GM12872 (cell line): Measurements from ENCODE around the gene DCAF4.

Source experiments
- CTCF ChIP-seq: IDR thresholded peaks from 3 replicates; pipeline ENCODE4 v1.5.1; 2011; ENCODE audit warnings: low read depth, mild to moderate bottlenecking, low read length, moderate library complexity; ENCODE audit not compliant: insufficient read depth

DCAF4 gene

GRCh38 chr14:72939630-72940029, 13.4 kb downstream of the DCAF4 start:
- no peak for TF ChIP-seq CTCF

- TF ChIP-seq CTCF: no peak
Observed at GRCh38 chr14:72941286-72941985, 15.2 kb downstream of the DCAF4 start.

GRCh38 chr14:72942934-72943333, 16.7 kb downstream of the DCAF4 start:
- no peak for TF ChIP-seq CTCF

- TF ChIP-seq CTCF: no peak
Observed at GRCh38 chr14:72943876-72944430, 17.7 kb downstream of the DCAF4 start.

- no peak for TF ChIP-seq CTCF
Observed at GRCh38 chr14:72945356-72946027, 19.2 kb downstream of the DCAF4 start.

GRCh38 chr14:72946491-72946890, 20.2 kb downstream of the DCAF4 start:
- TF ChIP-seq CTCF: no peak

- TF ChIP-seq CTCF: no peak
Observed at GRCh38 chr14:72947366-72948160, 21.3 kb downstream of the DCAF4 start.
